Cortex of kidney (tissue), 1 donor: ENCODE measurements around the gene SH2D2A.

Experiments used
- DNase-seq: peaks from one replicate; lab custom pipeline; 2025; lab: John Stamatoyannopoulos, UW

The SH2D2A gene

GRCh38 chr1:156803086-156803851, 13.4 kb downstream of the SH2D2A start:
- no peak for DNase-seq

GRCh38 chr1:156802421-156802935, 14.2 kb downstream of the SH2D2A start:
- no peak for DNase-seq

- DNase-seq: no peak
Observed at GRCh38 chr1:156801409-156802121, 15.1 kb downstream of the SH2D2A start.

- no peak for DNase-seq
Observed at GRCh38 chr1:156797212-156797871, 19.3 kb downstream of the SH2D2A start.

GRCh38 chr1:156796340-156797097, 20.1 kb downstream of the SH2D2A start:
- DNase-seq: no peak

DNA sequence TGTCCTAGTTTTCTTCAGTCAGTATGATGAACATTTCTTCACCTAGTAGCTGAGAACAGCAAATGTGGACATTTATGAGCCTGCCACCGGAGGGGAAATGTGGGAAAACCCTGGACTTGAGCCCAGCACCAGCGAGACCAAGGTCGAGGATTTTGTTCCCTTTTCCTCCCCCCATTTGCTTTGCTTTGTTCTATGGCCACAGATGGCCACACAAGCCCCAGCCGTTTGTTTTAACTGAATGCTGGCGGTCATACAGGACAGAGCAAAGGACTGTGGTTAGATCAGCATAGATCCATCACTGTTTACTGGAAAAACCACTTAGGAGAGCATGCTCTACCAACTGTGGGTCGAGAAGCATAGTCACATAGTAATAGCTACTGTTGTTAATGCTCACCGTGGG, 20.9 kb downstream of the SH2D2A start:
- no peak for DNase-seq

DNA sequence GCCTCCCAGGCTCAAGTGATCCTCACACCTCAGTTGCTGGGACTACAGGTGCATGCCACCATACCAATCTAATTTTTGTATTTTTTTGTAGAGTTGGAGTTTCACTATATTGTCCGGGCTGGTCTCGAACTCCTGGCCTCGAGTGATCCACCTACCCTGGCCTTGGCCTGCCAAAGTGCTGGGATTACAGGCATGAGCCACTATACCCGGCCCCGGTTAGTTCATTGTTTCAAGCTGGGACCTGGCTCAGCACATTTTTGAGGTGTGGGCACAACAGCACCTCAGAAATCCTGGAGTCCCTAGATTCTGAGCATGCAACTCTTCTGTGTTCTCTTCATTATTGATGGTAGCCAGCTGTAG, 21.3 kb downstream of the SH2D2A start:
- no peak for DNase-seq

GRCh38 chr1:156794506-156795373, 21.9 kb downstream of the SH2D2A start:
- DNase-seq: no peak

GRCh38 chr1:156789621-156790318, 26.9 kb downstream of the SH2D2A start:
- no peak for DNase-seq

DNA sequence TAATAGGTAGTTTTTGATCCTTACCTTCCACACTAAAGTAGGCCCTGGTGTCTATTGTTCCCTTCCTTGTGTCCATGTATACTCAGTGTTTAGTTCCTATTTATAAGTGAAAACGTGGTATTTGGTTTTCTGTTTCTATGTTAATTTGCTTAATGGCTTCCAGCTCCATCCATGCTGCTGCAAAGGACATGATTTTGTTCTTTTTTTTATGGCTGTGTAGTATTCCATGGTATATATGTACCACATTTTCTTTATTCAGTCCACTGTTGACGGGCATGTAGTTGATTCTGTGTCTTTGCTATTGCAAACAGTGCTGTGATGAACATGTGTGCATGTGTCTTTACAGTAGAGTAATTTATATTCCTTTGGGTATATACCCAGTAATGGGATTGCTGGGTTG, 28.5 kb downstream of the SH2D2A start:
- no peak for DNase-seq

DNA sequence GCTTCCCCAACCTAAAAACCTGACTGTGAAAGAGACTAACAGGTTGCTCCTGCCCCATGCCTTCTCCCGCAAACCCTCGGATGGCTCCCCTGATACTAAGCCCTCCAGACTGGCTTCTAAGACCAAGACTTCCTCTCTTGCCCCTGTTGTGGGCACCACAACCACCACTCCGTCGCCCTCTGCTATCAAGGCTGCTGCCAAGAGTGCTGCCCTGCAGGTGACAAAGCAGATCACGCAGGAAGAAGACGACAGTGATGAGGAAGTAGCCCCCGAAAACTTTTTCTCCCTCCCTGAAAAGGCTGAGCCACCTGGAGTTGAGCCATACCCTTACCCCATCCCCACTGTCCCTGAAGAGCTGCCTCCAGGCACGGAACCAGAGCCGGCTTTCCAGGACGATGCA, 30.0 kb downstream of the SH2D2A start:
- DNase-seq: no peak

- DNase-seq: no peak
Observed at GRCh38 chr1:156785458-156785857, 31.2 kb downstream of the SH2D2A start.

DNA sequence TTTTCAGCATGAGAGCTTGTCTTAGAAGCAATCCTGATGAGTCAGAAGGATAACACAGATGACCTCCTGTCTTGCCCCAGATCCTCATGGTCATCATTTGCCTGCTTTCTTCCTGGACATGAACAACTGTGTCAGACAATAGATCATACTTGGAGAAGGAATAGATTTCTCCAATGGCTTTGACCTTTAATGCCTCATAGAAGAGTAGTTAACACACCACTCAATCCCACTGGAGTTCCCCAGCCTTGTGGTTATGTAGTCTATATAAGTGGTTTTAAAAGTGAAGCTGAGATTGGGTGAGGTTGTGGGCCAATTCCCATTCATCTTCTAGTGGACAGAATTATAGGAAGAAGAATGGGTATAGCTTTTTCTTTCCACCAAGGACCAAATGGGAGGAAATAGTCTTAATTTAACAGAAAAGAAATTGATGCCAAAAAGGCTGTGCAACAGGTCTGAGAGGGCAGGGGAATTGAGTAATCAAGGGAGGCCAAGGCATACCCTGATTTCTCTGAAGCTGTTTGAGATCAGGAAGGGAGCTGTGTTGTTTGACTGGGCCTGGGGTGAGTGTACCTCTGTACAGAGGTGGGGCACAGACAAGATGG, 35.0 kb downstream of the SH2D2A start:
- no peak for DNase-seq

DNA sequence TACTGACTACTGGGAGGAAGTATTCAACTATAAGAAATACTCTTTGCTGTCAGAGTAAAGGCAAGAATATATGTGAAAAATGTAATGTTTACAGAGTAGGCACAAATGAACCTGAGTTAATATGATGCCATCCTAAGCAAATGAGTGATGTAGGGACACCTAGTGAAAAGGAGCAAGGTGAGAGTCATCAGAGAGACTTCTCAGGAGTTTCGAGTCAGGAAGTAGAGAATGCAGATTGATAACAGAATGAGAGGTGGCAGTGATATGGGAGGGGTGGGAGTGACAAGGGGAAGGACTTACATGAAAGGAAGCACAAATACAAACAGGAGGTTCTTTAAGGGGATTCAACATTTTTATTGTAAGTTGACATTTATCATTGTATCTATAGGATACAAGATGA, 39.1 kb downstream of the SH2D2A start:
- DNase-seq: no peak

- DNase-seq: no peak
Observed at GRCh38 chr1:156776942-156777341, 39.7 kb downstream of the SH2D2A start.

- DNase-seq: no peak
Observed at GRCh38 chr1:156775799-156776198, 40.8 kb downstream of the SH2D2A start.

GRCh38 chr1:156773607-156774006, 43.0 kb downstream of the SH2D2A start:
- no peak for DNase-seq

GRCh38 chr1:156772728-156773497, 43.7 kb downstream of the SH2D2A start:
- no peak for DNase-seq

GRCh38 chr1:156772222-156772621, 44.4 kb downstream of the SH2D2A start:
- DNase-seq: no peak
